K562 (cell line): Measurements from ENCODE around the gene PIKFYVE. TPM values are rescaled to one million over a fixed set of nuclear protein-coding genes. Genes with fewer than 3 reads are reported as not detected.

Source experiments
- ELF1 ChIP-seq: fragments of 200-800 bp; sonication (Bioruptor generic); IDR thresholded peaks from 2 replicates; pipeline ENCODE4 v1.6.1; 2016; ENCODE audit warnings: missing genetic modification characterization, missing compliant biosample characterization
- EP300 ChIP-seq: IDR thresholded peaks from 2 replicates; pipeline ENCODE4 v1.6.1; 2012; ENCODE audit warnings: low read length, improper control_type of control experiment
- FOS ChIP-seq: IDR thresholded peaks from 3 replicates; pipeline ENCODE4 v1.6.1; 2011; ENCODE audit not compliant: insufficient read length; ENCODE audit errors: extremely low read depth
- KLF10 ChIP-seq: fragments of 250-450 bp; sonication (Bioruptor Pico); IDR thresholded peaks from 2 replicates; pipeline ENCODE4 v1.6.1; 2021; ENCODE audit warnings: matching md5 sums
- KLF13 ChIP-seq: fragments of 450-650 bp; IDR thresholded peaks from 2 replicates; pipeline ENCODE4 v1.6.1; 2016; ENCODE audit warnings: missing genetic modification characterization, low read depth, mild to moderate bottlenecking, missing compliant biosample characterization, moderate library complexity, borderline replicate concordance
- MAFG ChIP-seq: fragments of 450-650 bp; conservative IDR thresholded peaks from 2 replicates; pipeline ENCODE4 v1.6.1; 2016; ENCODE audit warnings: missing genetic modification characterization, missing compliant biosample characterization
- MTA1 ChIP-seq: fragments of 450-650 bp; IDR thresholded peaks from 2 replicates; pipeline ENCODE4 v1.6.1; 2017; ENCODE audit warnings: borderline replicate concordance
- NR2C2 ChIP-seq, 2 experiments: fragments of 200-800 bp in 1 of 2; sonication (Bioruptor generic) in 1 of 2; sonication (generic) in 1 of 2; formaldehyde crosslinking in 1 of 2; IDR thresholded peaks; 2 replicates each; pipeline versions ENCODE4 v1.6.1 to v1.8.0; 2016 to 2022; ENCODE audit warnings: mild to moderate bottlenecking in 1 of 2, missing compliant biosample characterization in 1 of 2, missing genetic modification characterization in 1 of 2, missing genetic modification reagents in 1 of 2
- RBM14 ChIP-seq: fragments of 200-400 bp; formaldehyde crosslinking; IDR thresholded peaks from 2 replicates; pipeline ENCODE4 v1.6.1; 2018; ENCODE audit warnings: low read depth, mild to moderate bottlenecking, low read length, moderate library complexity, borderline replicate concordance; ENCODE audit not compliant: insufficient read depth
- YBX1 ChIP-seq: fragments of 450-650 bp; IDR thresholded peaks from 2 replicates; pipeline ENCODE4 v1.7.1; 2016; ENCODE audit warnings: mild to moderate bottlenecking
- ZBED1 ChIP-seq: IDR thresholded peaks from 2 replicates; pipeline ENCODE4 v1.6.1; 2014
- ZNF12 ChIP-seq: sonication (generic); formaldehyde crosslinking; IDR thresholded peaks from 2 replicates; pipeline ENCODE4 v1.4.0; 2020; ENCODE audit warnings: mild to moderate bottlenecking, missing genetic modification reagents
- ZNF121 ChIP-seq: sonication (generic); formaldehyde crosslinking; conservative IDR thresholded peaks from 2 replicates; pipeline ENCODE4 v1.8.0; 2022; ENCODE audit warnings: missing genetic modification reagents
- ZNF124 ChIP-seq: sonication (generic); formaldehyde crosslinking; IDR thresholded peaks from 2 replicates; pipeline ENCODE4 v1.8.1; 2022; ENCODE audit warnings: missing genetic modification reagents
- ZNF239 ChIP-seq: fragments of 250-450 bp; sonication (Bioruptor Pico); IDR thresholded peaks from 2 replicates; pipeline ENCODE4 v1.4.0; 2020; ENCODE audit warnings: mild to moderate bottlenecking
- ZNF41 ChIP-seq: fragments of 250-450 bp; sonication (Bioruptor Pico); conservative IDR thresholded peaks from 2 replicates; pipeline ENCODE4 v1.4.0; 2020; ENCODE audit warnings: mild to moderate bottlenecking
- ZNF551 ChIP-seq: fragments of 250-450 bp; sonication (Bioruptor Pico); IDR thresholded peaks from 2 replicates; pipeline ENCODE4 v1.5.0; 2021; ENCODE audit warnings: mild to moderate bottlenecking, moderate library complexity
- polyA plus RNA-seq, 8 experiments: library from polyadenylated mRNA; depleted of rRNA in 4 of 8; stranded (reverse) in 5 of 8; unstranded in 3 of 8; fragments of >200 nt; fragmentation: Nextera tagmentation in 2 of 8; fragmentation: Illumina TruSeq in 1 of 8; extraction: Ambion mirVana in 2 of 8; extraction: Trizol in 1 of 8; gene quantifications; 2 replicates each; pipeline versions ENCODE4 v1.2.1 to v1.2.3, GENCODE V29; 2011 to 2014; ENCODE audit warnings: inconsistent platforms in 1 of 8, missing spikeins in 1 of 8
- total RNA-seq, 7 experiments: library from RNA; depleted of rRNA in 6 of 7; stranded (reverse); fragments of >200 nt in 6 of 7; fragmentation: Illumina TruSeq in 2 of 7; extraction: Trizol in 2 of 7; gene quantifications; 2 replicates each; pipeline versions ENCODE4 v1.2.1 to v1.2.3, GENCODE V29; 2011 to 2021; ENCODE audit warnings: low replicate concordance in 1 of 7
- TF ChIP-seq, protein P1 (sequence below): sonication (generic); formaldehyde crosslinking; IDR thresholded peaks from 2 replicates; pipeline ENCODE4 v1.8.1; 2023; ENCODE audit warnings: missing genetic modification reagents, mild to moderate bottlenecking, borderline replicate concordance
- TF ChIP-seq, protein P2 (sequence below), 2 experiments: IDR thresholded peaks; 2 replicates each; pipeline ENCODE4 v1.6.1; 2011; ENCODE audit warnings: borderline replicate concordance in 1 of 2, control low read depth in 1 of 2, low read depth in 1 of 2, low read length in 1 of 2, mild to moderate bottlenecking in 1 of 2, mixed read lengths in 1 of 2, moderate library complexity in 1 of 2; ENCODE audit not compliant: insufficient read depth in 1 of 2, insufficient read length in 1 of 2, poor library complexity in 1 of 2, severe bottlenecking in 1 of 2; ENCODE audit errors: extremely low read depth in 1 of 2
- TF ChIP-seq, protein P3 (sequence below): sonication (generic); formaldehyde crosslinking; IDR thresholded peaks from 2 replicates; pipeline ENCODE4 v1.8.0; 2022; ENCODE audit warnings: mild to moderate bottlenecking, low read depth, missing genetic modification reagents
- TF ChIP-seq, protein P4 (sequence below): fragments of 250-450 bp; sonication (Bioruptor Pico); IDR thresholded peaks from 2 replicates; pipeline ENCODE4 v1.5.0; 2021

Gene PIKFYVE
- total and polyA plus RNA-seq, 9 of the 15 experiments (the other 6 are each of a cell fraction or from before 2014, with no cell fraction given) = 3.6 to 25.6 (median 16.7) TPM

DNA sequence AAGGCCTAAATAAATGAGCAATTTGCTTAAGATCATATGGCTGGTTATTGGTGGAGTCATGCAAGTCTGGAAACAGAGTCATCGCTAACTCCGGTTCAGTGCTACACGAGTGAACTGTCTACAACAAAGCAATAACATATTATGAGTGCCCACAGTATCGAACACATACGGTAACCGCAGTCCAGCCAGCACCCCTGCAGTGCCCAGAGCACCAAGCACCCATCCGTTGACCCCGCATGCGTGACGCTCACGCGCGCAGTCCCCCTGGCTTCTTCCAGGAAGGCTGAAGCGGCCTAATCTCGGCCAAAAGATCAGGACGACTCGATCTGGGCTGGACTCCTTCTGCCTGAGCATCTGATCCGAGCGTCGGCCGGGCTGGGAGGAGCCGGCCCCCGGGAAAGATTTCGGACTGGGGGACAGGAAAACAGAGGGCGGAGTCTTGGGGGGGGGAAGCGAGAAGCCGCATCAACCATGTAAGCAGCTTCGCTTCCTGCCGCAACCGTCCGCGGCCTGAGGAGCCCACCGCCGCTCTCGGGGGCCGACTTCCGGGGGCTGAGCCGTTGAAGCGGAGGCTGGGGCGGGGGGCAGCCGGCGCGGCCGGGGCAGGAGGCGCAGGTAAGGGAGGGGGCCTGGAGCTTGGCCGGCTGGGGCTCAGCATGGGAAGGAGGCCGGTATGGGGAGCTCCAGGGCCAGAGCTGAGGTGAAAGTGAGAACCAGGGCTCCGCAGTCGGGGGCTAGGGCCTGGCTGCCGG lies at the start of gene PIKFYVE (continued):
- TF ChIP-seq, protein P1, sequence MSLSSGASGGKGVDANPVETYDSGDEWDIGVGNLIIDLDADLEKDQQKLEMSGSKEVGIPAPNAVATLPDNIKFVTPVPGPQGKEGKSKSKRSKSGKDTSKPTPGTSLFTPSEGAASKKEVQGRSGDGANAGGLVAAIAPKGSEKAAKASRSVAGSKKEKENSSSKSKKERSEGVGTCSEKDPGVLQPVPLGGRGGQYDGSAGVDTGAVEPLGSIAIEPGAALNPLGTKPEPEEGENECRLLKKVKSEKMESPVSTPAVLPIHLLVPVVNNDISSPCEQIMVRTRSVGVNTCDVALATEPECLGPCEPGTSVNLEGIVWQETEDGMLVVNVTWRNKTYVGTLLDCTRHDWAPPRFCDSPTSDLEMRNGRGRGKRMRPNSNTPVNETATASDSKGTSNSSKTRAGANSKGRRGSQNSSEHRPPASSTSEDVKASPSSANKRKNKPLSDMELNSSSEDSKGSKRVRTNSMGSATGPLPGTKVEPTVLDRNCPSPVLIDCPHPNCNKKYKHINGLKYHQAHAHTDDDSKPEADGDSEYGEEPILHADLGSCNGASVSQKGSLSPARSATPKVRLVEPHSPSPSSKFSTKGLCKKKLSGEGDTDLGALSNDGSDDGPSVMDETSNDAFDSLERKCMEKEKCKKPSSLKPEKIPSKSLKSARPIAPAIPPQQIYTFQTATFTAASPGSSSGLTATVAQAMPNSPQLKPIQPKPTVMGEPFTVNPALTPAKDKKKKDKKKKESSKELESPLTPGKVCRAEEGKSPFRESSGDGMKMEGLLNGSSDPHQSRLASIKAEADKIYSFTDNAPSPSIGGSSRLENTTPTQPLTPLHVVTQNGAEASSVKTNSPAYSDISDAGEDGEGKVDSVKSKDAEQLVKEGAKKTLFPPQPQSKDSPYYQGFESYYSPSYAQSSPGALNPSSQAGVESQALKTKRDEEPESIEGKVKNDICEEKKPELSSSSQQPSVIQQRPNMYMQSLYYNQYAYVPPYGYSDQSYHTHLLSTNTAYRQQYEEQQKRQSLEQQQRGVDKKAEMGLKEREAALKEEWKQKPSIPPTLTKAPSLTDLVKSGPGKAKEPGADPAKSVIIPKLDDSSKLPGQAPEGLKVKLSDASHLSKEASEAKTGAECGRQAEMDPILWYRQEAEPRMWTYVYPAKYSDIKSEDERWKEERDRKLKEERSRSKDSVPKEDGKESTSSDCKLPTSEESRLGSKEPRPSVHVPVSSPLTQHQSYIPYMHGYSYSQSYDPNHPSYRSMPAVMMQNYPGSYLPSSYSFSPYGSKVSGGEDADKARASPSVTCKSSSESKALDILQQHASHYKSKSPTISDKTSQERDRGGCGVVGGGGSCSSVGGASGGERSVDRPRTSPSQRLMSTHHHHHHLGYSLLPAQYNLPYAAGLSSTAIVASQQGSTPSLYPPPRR (CRISPR knock-in tag) = no peak
- TF ChIP-seq ZNF551 (no peak), FOS (no peak), ZNF121 (CRISPR knock-in tag) (no peak), ZNF41 (CRISPR knock-in tag) (no peak), ZNF12 (CRISPR knock-in tag) (no peak), EP300 (peak; percentile 27), NR2C2 (CRISPR knock-in tag; IDR thresholded peaks at IDR 0.05) (peak; percentile 69; the same call in 1 of the 2 replicates), NR2C2 (tag; IDR thresholded peaks at IDR 0.05) (peak; percentile 87), MTA1 (peak; percentile 38; the same call in 1 of the 2 replicates), ZBED1 (no peak), KLF13 (no peak), ELF1 (tag) (peak; percentile 75), YBX1 (no peak), KLF10 (CRISPR knock-in tag) (no peak), RBM14 (no peak), ZNF239 (CRISPR knock-in tag) (no peak), MAFG (tag) (no peak), ZNF124 (CRISPR knock-in tag) (no peak)
- TF ChIP-seq, protein P2, sequence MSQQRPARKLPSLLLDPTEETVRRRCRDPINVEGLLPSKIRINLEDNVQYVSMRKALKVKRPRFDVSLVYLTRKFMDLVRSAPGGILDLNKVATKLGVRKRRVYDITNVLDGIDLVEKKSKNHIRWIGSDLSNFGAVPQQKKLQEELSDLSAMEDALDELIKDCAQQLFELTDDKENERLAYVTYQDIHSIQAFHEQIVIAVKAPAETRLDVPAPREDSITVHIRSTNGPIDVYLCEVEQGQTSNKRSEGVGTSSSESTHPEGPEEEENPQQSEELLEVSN (IDR thresholded peaks at IDR 0.05; ENCODE audit: borderline replicate concordance in 1 of 2, extremely low read depth in 1 of 2, insufficient read depth in 1 of 2, insufficient read length in 1 of 2, low read depth in 1 of 2, low read length in 1 of 2, poor library complexity in 1 of 2, severe bottlenecking in 1 of 2) = peak; percentile 38 to 39
- TF ChIP-seq, protein P3, sequence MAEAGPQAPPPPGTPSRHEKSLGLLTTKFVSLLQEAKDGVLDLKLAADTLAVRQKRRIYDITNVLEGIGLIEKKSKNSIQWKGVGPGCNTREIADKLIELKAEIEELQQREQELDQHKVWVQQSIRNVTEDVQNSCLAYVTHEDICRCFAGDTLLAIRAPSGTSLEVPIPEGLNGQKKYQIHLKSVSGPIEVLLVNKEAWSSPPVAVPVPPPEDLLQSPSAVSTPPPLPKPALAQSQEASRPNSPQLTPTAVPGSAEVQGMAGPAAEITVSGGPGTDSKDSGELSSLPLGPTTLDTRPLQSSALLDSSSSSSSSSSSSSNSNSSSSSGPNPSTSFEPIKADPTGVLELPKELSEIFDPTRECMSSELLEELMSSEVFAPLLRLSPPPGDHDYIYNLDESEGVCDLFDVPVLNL = no peak
- TF ChIP-seq, protein P4, sequence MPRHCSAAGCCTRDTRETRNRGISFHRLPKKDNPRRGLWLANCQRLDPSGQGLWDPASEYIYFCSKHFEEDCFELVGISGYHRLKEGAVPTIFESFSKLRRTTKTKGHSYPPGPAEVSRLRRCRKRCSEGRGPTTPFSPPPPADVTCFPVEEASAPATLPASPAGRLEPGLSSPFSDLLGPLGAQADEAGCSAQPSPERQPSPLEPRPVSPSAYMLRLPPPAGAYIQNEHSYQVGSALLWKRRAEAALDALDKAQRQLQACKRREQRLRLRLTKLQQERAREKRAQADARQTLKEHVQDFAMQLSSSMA (CRISPR knock-in tag) = no peak
